Uterus (tissue), 4 donors: ENCODE results near the gene ZFPM1. TPM values are rescaled to one million over a fixed set of nuclear protein-coding genes. Genes with fewer than 3 reads are reported as not detected.
A peak's percentile ranks its signal among the peaks of the same experiment; 100 is the strongest.

Source experiments
- DNase-seq, 2 donors: peaks; one replicate each; pipeline ENCODE4 v3.0.0-alpha.2; 2019 to 2020
- H3K27ac ChIP-seq, 2 donors: fragments of 200-600 bp; sonication (generic); 1 replicate in 1 of 2; 2 replicates in 1 of 2; pipeline ENCODE4 v1.5.1; 2016 to 2018
- H3K27me3 ChIP-seq, 2 donors: fragments of 200-600 bp; sonication (generic); one replicate each; pipeline ENCODE4 v1.5.1; 2018 to 2019; ENCODE audit warnings: control low read depth in 1 of 2
- H3K36me3 ChIP-seq, 2 donors: fragments of 200-600 bp; sonication (generic); one replicate each; pipeline ENCODE4 v1.5.1; 2019; ENCODE audit warnings: control low read depth in 1 of 2
- H3K4me1 ChIP-seq, 2 donors: fragments of 200-600 bp; sonication (generic); one replicate each; pipeline ENCODE4 v1.5.1; 2018 to 2019; ENCODE audit warnings: control low read depth in 1 of 2
- H3K4me3 ChIP-seq, 2 donors: fragments of 200-600 bp; sonication (generic); 1 replicate in 1 of 2; 2 replicates in 1 of 2; pipeline ENCODE4 v1.5.1; 2018 to 2019; ENCODE audit warnings: mild to moderate bottlenecking in 1 of 2
- H3K9me3 ChIP-seq, 2 donors: fragments of 200-600 bp; sonication (generic); one replicate each; pipeline ENCODE4 v1.5.1; 2019; ENCODE audit warnings: control low read depth in 1 of 2
- CTCF ChIP-seq, 4 experiments: fragments of 200-600 bp in 2 of 4; fragments of 450-650 bp in 2 of 4; sonication (generic) in 2 of 4; IDR thresholded peaks; one replicate each; pipeline ENCODE4 v1.5.1; 2016 to 2019; ENCODE audit warnings: antibody characterized with exemption in 4 of 4, mild to moderate bottlenecking in 2 of 4, moderate library complexity in 1 of 4
- POLR2A ChIP-seq, 2 donors: fragments of 450-650 bp; IDR thresholded peaks; one replicate each; pipeline ENCODE4 v1.6.1; 2016; ENCODE audit warnings: antibody characterized with exemption in 2 of 2, mild to moderate bottlenecking in 1 of 2, moderate library complexity in 1 of 2
- intact Hi-C: fragments of 100-400 bp; cut with DNase I; formaldehyde crosslinking; loops from one replicate; pipeline ENCODE4 v1.15.1; 2023; ENCODE audit warnings: low total_unique reads
- total RNA-seq, 4 donors: library from RNA; depleted of rRNA in 3 of 4; stranded (reverse); fragments of >200 nt in 3 of 4; gene quantifications; one replicate each; pipeline versions ENCODE4 v1.1.0 to v1.2.4, GENCODE V29; 2014 to 2023
- donor health status: DM: yes; HTN: yes; CAD: no.

ZFPM1 gene
- total RNA-seq, 4 donors from 2014 or later: under 0.01 to 6.9 (median 0.77) TPM

- intact Hi-C loops: no loop called here
- Histone ChIP-seq H3K27me3 (peaks cover 0 to 8% of the 10 kb centered on the region in 2 donors), H3K9me3 (no peaks in the 10 kb centered on the region), H3K36me3 (no peaks in the 10 kb centered on the region), H3K4me1 (peaks cover 0 to 26% of the 10 kb centered on the region in 2 donors), H3K4me3 (peak overlapping the region; percentile 40 to 44), H3K27ac (peak overlapping the region in 1 of 2 donors; percentile 45)
- DNase-seq: no peak
- TF ChIP-seq CTCF (IDR thresholded peaks at IDR 0.05): no peak
- no peak for TF ChIP-seq POLR2A (IDR thresholded peaks at IDR 0.05)
Observed at GRCh38 chr16:88455610-88456355, 2.7 kb downstream of the ZFPM1 start.

GRCh38 chr16:88456356-88457292, 3.5 kb downstream of the ZFPM1 start:
- Histone ChIP-seq H3K4me1 (peaks cover 0 to 26% of the 10 kb centered on the region in 2 donors), H3K9me3 (no peaks in the 10 kb centered on the region), H3K27me3 (peaks cover 0 to 8% of the 10 kb centered on the region in 2 donors), H3K27ac (no peak overlapping the region), H3K4me3 (peak overlapping the region; percentile 40 to 44), H3K36me3 (no peaks in the 10 kb centered on the region)
- DNase-seq: no peak
- TF ChIP-seq CTCF (IDR thresholded peaks at IDR 0.05) (no peak), POLR2A (IDR thresholded peaks at IDR 0.05) (no peak)
- intact Hi-C loops: no loop called here

GRCh38 chr16:88458039-88458772, 5.1 kb downstream of the ZFPM1 start:
- Histone ChIP-seq H3K27ac (no peak overlapping the region), H3K4me3 (no peak overlapping the region), H3K27me3 (peaks cover 0 to 8% of the 10 kb centered on the region in 2 donors), H3K36me3 (no peaks in the 10 kb centered on the region), H3K9me3 (no peaks in the 10 kb centered on the region), H3K4me1 (peaks cover 0 to 26% of the 10 kb centered on the region in 2 donors)
- intact Hi-C loops: no loop called here
- no peak for TF ChIP-seq POLR2A (IDR thresholded peaks at IDR 0.05)
- no peak for TF ChIP-seq CTCF (IDR thresholded peaks at IDR 0.05)
- DNase-seq: no peak

GRCh38 chr16:88458773-88459235, 5.7 kb downstream of the ZFPM1 start:
- TF ChIP-seq POLR2A (IDR thresholded peaks at IDR 0.05) (no peak), CTCF (IDR thresholded peaks at IDR 0.05) (no peak)
- H3K27ac ChIP-seq: no peak overlapping the region
- H3K36me3 ChIP-seq: no peaks in the 10 kb centered on the region
- H3K9me3 ChIP-seq: no peaks in the 10 kb centered on the region
- H3K27me3 ChIP-seq: peaks cover 0 to 8% of the 10 kb centered on the region in 2 donors
- peaks cover 0 to 23% of the 10 kb centered on the region in 2 donors for H3K4me1 ChIP-seq
- intact Hi-C loops: no loop called here
- no peak for DNase-seq
- H3K4me3 ChIP-seq: no peak overlapping the region
